ENCODE data around the gene HSPB7. TPM values are rescaled to one million over a fixed set of nuclear protein-coding genes. Genes with fewer than 3 reads are reported as not detected.
"Not testable (repeated sequence)": the region's sequence is repeated elsewhere in the genome, so short reads cannot be mapped to it uniquely, and the experiment has no call there.

HSPB7 gene
- total and polyA plus RNA-seq, 10 donors: 0.60 to 8.1 (median 2.4) TPM

GRCh38 chr1:16054598-16055540 lies 37.0 kb upstream of the HSPB7 start:
- intact Hi-C loops (cut with DNase I; ENCODE audit: low total_unique reads): loop anchor here (10.0 kb wide), 2 partner anchors 50 to 260 kb away; partner anchors contain the start of gene SRARP
- no peak for DNase-seq
- TF ChIP-seq, protein P1, sequence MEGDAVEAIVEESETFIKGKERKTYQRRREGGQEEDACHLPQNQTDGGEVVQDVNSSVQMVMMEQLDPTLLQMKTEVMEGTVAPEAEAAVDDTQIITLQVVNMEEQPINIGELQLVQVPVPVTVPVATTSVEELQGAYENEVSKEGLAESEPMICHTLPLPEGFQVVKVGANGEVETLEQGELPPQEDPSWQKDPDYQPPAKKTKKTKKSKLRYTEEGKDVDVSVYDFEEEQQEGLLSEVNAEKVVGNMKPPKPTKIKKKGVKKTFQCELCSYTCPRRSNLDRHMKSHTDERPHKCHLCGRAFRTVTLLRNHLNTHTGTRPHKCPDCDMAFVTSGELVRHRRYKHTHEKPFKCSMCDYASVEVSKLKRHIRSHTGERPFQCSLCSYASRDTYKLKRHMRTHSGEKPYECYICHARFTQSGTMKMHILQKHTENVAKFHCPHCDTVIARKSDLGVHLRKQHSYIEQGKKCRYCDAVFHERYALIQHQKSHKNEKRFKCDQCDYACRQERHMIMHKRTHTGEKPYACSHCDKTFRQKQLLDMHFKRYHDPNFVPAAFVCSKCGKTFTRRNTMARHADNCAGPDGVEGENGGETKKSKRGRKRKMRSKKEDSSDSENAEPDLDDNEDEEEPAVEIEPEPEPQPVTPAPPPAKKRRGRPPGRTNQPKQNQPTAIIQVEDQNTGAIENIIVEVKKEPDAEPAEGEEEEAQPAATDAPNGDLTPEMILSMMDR (IDR thresholded peaks at IDR 0.05 in 8 of 11, conservative IDR thresholded peaks at IDR 0.05 in 3 of 11): no peak
- TF ChIP-seq POLR2A (IDR thresholded peaks at IDR 0.05) (no peak), POLR2AphosphoS5 (IDR thresholded peaks at IDR 0.05) (no peak)
- Histone ChIP-seq H3K4me3 (no peak overlapping the region), H3K36me3 (no peaks in the 10 kb centered on the region), H3K9me3 (no peaks in the 10 kb centered on the region), H3K4me1 (peaks cover 0 to 8% (median 3%) of the 10 kb centered on the region in 6 donors), H3K27me3 (replicated peaks in 1 of 7) (peaks cover 0 to 19% (median 0%) of the 10 kb centered on the region in 7 donors), H3K27ac (no peak overlapping the region)
- WGBS, 5 donors: 79 to 86% (median 83%) methylated on average over 7 of the region's 7 CpGs

GRCh38 chr1:16053781-16054502 lies 36.1 kb upstream of the HSPB7 start:
- Histone ChIP-seq H3K4me3 (no peak overlapping the region), H3K27ac (no peak overlapping the region), H3K36me3 (no peaks in the 10 kb centered on the region), H3K27me3 (replicated peaks in 1 of 7) (peaks cover 0 to 26% (median 4%) of the 10 kb centered on the region in 7 donors), H3K4me1 (peaks cover 0 to 11% (median 6%) of the 10 kb centered on the region in 6 donors), H3K9me3 (no peaks in the 10 kb centered on the region)
- TF ChIP-seq POLR2A (IDR thresholded peaks at IDR 0.05): no peak
- TF ChIP-seq, protein P1 (IDR thresholded peaks at IDR 0.05 in 8 of 11, conservative IDR thresholded peaks at IDR 0.05 in 3 of 11): no peak
- no peak for TF ChIP-seq POLR2AphosphoS5 (IDR thresholded peaks at IDR 0.05)
- no peak for DNase-seq
- 47 to 74% (median 61%) methylated on average over 5 to 8 of the region's 8 CpGs for WGBS, 5 donors
- intact Hi-C loops (cut with DNase I; ENCODE audit: low total_unique reads): loop anchor here (10.0 kb wide), 2 partner anchors 49 to 259 kb away; partner anchors contain the start of gene SRARP

DNA sequence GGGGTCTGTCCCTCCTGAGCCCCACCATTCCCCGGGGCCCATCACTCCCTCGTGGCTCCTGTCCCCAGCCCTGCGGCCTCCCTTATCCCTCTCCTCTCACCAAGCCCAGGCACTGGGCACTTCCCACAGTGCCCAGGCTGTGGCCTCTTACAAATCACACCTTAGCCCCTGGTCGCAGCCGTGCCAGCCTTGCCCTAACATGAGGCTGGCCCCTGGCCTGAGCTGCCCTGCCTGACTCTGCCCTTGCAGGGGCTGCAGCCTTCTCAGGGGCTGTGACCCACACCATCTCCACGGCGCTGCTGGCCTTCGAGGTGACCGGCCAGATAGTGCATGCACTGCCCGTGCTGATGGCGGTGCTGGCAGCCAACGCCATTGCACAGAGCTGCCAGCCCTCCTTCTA lies 34.1 kb upstream of the HSPB7 start:
- WGBS, 5 donors: 88 to 94% (median 89%) methylated on average over 11 to 12 of the region's 12 CpGs
- not testable (repeated sequence) for DNase-seq, H3K27ac ChIP-seq, H3K36me3 ChIP-seq, H3K9me3 ChIP-seq, H3K4me3 ChIP-seq
- intact Hi-C loops (cut with DNase I; ENCODE audit: low total_unique reads): loop anchor here (10.0 kb wide), 2 partner anchors 47 to 257 kb away; partner anchors contain the start of gene SRARP
- Histone ChIP-seq H3K4me1 (peaks cover 0 to 17% (median 12%) of the 10 kb centered on the region in 6 donors), H3K27me3 (replicated peaks in 1 of 7) (peaks cover 0 to 36% (median 9%) of the 10 kb centered on the region in 7 donors)

GRCh38 chr1:16051039-16051438 lies 33.2 kb upstream of the HSPB7 start:
- TF ChIP-seq POLR2A (IDR thresholded peaks at IDR 0.05): no peak
- TF ChIP-seq, protein P1 (IDR thresholded peaks at IDR 0.05 in 8 of 11, conservative IDR thresholded peaks at IDR 0.05 in 3 of 11): no peak
- no peak for TF ChIP-seq POLR2AphosphoS5 (IDR thresholded peaks at IDR 0.05)

More at GRCh38 chr1:16051039-16051438, 33.2 kb upstream of the HSPB7 start:
- H3K27ac ChIP-seq: no peak overlapping the region
- no peak for DNase-seq
- H3K4me3 ChIP-seq: no peak overlapping the region
- 85 to 95% (median 89%) methylated on average over 2 to 3 of the region's 3 CpGs for WGBS, 5 donors
- H3K36me3 ChIP-seq: no peaks in the 10 kb centered on the region
- intact Hi-C loops (cut with DNase I; ENCODE audit: low total_unique reads): loop anchor here (10.0 kb wide), 2 partner anchors 46 to 256 kb away; partner anchors contain the start of gene SRARP
- H3K27me3 ChIP-seq (replicated peaks in 1 of 7): peaks cover 0 to 36% (median 9%) of the 10 kb centered on the region in 7 donors
- H3K9me3 ChIP-seq: no peaks in the 10 kb centered on the region
- peaks cover 0 to 15% (median 11%) of the 10 kb centered on the region in 6 donors for H3K4me1 ChIP-seq

All from spleen (tissue), 11 donors.